RWPE2 (cell line): Measurements from ENCODE around the gene CC2D1A.

Experiments
- ATAC-seq: fragments of 200-7000 bp; cut with Tn5 transposase; 3 replicates; pipeline ENCODE4 v1.9.1; 2021; ENCODE audit warnings: low read depth
- DNase-seq: peaks from one replicate; pipeline ENCODE4 v3.0.0-alpha.2; 2020; ENCODE audit warnings: low spot score
- H3K27ac ChIP-seq: fragments of 450-650 bp; 2 replicates; pipeline ENCODE4 v1.5.1; 2017; ENCODE audit warnings: mild to moderate bottlenecking; ENCODE audit not compliant: poor library complexity, severe bottlenecking
- H3K27me3 ChIP-seq: fragments of 250-450 bp; sonication (Bioruptor Pico); 2 replicates; pipeline ENCODE4 v1.5.1; 2021; ENCODE audit warnings: mild to moderate bottlenecking, moderate library complexity; ENCODE audit not compliant: insufficient read depth, poor library complexity, severe bottlenecking
- H3K36me3 ChIP-seq: fragments of 250-450 bp; sonication (Bioruptor Pico); 2 replicates; pipeline ENCODE4 v1.5.1; 2020; ENCODE audit warnings: low read depth, mild to moderate bottlenecking, moderate library complexity
- H3K4me1 ChIP-seq: fragments of 250-450 bp; sonication (Bioruptor Pico); 2 replicates; pipeline ENCODE4 v1.5.1; 2021; ENCODE audit warnings: mild to moderate bottlenecking, moderate library complexity; ENCODE audit not compliant: insufficient read depth, poor library complexity, severe bottlenecking
- H3K4me3 ChIP-seq: fragments of 250-450 bp; sonication (Bioruptor Pico); 2 replicates; pipeline ENCODE4 v1.5.1; 2021; ENCODE audit warnings: mild to moderate bottlenecking, moderate library complexity; ENCODE audit not compliant: severe bottlenecking
- H3K9me3 ChIP-seq: fragments of 250-450 bp; sonication (Bioruptor Pico); 2 replicates; pipeline ENCODE4 v1.5.1; 2021; ENCODE audit warnings: mild to moderate bottlenecking, moderate library complexity; ENCODE audit not compliant: severe bottlenecking
- CTCF ChIP-seq: fragments of 450-650 bp; IDR thresholded peaks from one replicate; pipeline ENCODE4 v1.5.1; 2017; ENCODE audit warnings: mild to moderate bottlenecking, moderate library complexity; ENCODE audit not compliant: poor library complexity, severe bottlenecking

The CC2D1A gene

GRCh38 chr19:13872339-13872694 is 33.7 kb upstream of the CC2D1A start:
- Histone ChIP-seq H3K4me1 (no peaks in the 10 kb centered on the region), H3K4me3 (no peak overlapping the region), H3K9me3 (no peaks in the 10 kb centered on the region), H3K27me3 (no peaks in the 10 kb centered on the region), H3K27ac (no peak overlapping the region), H3K36me3 (no peaks in the 10 kb centered on the region)
- DNase-seq (no peak), ATAC-seq (no peak)
- no peak for TF ChIP-seq CTCF

- peak; percentile 30; the same call in 1 of the 3 replicates for ATAC-seq
- Histone ChIP-seq H3K36me3 (no peaks in the 10 kb centered on the region), H3K4me3 (no peak overlapping the region), H3K9me3 (no peaks in the 10 kb centered on the region), H3K27me3 (no peaks in the 10 kb centered on the region), H3K27ac (no peak overlapping the region), H3K4me1 (no peaks in the 10 kb centered on the region)
- no peak for TF ChIP-seq CTCF
- no peak for DNase-seq
Observed at GRCh38 chr19:13872695-13873389, 33.2 kb upstream of the CC2D1A start.

DNA sequence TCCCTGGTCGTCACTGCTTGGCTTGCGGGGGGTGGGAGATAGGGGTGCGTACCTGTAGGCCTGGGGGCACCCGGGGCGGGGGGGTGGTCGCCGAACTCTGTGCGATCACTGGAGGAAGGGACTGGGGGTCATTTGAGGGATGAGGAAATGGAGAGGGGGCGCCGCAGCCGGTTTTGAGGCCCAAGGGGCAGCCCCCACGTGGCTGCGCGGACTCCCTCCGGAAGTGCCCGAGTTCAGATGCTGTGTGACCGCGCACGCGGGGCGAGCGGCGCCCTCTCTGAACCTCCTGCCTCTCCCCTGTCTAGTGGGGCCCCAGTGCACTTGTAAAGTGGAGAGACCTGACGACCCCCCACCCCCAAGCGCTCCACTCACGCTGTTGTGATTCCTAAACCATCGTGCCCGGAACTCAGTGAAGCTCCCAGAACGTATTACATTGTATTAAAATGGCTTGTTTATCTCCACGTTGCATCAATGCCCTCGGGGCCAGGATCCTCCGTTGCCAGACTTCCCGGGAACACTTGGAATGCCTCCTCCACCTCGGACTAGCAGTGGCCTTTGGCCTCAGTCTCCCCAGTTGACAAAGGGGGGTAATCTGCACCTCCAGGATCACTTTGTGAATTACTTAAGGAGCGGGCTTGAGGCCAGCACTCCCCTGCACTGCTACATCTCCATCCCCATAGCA is 32.0 kb upstream of the CC2D1A start:
- H3K27ac ChIP-seq = no peak overlapping the region
- TF ChIP-seq CTCF = no peak
- no peaks in the 10 kb centered on the region for H3K4me1 ChIP-seq
- no peak overlapping the region for H3K4me3 ChIP-seq
- ATAC-seq = no peak
- no peak for DNase-seq
- H3K27me3 ChIP-seq = no peaks in the 10 kb centered on the region
- no peaks in the 10 kb centered on the region for H3K9me3 ChIP-seq
- H3K36me3 ChIP-seq = no peaks in the 10 kb centered on the region

DNA sequence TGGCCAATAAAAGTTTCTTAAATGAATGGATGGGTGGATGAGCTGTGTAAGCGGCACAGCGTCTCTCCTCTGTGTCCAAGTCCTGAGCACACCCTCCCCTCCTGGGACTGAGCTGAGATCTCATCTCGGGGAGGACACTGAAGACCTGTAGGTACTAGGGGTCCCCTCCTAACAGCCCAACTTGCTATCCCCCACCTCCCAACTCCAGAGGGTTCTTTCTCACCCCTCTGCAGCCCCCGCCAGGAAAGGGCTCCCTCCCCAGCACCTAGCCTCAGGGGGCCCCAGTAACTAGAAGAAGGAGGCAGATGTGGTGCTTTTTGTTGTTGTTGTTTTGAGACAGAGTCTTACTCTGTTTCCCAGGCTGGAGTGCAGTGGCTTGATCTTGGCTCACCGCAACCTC is 30.2 kb upstream of the CC2D1A start:
- peaks cover 5% of the 10 kb centered on the region for H3K4me1 ChIP-seq
- DNase-seq = no peak
- H3K27ac ChIP-seq = no peak overlapping the region
- no peaks in the 10 kb centered on the region for H3K36me3 ChIP-seq
- no peak for ATAC-seq
- H3K9me3 ChIP-seq = no peaks in the 10 kb centered on the region
- no peak overlapping the region for H3K4me3 ChIP-seq
- no peak for TF ChIP-seq CTCF
- no peaks in the 10 kb centered on the region for H3K27me3 ChIP-seq

DNA sequence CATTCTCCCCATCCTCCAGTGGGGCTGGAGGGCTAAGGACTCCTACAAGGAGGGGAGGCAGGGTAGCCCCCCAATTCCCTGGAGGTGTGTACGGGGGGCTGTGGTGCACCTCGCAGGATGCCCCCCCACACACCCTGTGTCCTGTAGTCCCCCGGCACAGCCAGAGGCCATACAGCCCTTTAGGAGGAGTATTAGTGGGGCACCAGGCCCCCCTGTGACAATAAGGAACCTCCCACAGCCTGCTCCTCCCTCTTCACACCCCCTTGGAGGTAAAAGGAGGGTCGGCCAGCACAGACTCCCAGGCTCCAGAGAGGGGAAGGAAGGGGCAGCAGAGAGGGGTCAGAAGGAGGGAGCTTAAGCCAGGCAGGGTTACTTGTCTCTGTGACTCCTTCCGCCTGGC is 29.2 kb upstream of the CC2D1A start, which contains the start of gene NANOS3:
NANOS3 (plus strand) TSS at position 301 of the 400 bp plus-strand sequence. CDS start 115 bp downstream, outside the sequence.
- Histone ChIP-seq H3K4me1 (peaks cover 5% of the 10 kb centered on the region), H3K27ac (no peak within 1 kb of the TSS), H3K27me3 (no peaks in the 10 kb centered on the region), H3K4me3 (no peak within 1 kb of the TSS), H3K36me3 (no peaks in the 10 kb centered on the region), H3K9me3 (no peaks in the 10 kb centered on the region)
- DNase-seq (no peak), ATAC-seq (no peak)
- no peak for TF ChIP-seq CTCF
